SH-SY5Y (cell line): Measurements from ENCODE around the gene EWSR1.

Experiments
- GATA2 ChIP-seq: IDR thresholded peaks from 2 replicates; pipeline ENCODE4 v1.6.1; 2011; ENCODE audit warnings: mild to moderate bottlenecking, low read depth, low read length
- GATA3 ChIP-seq: IDR thresholded peaks from 2 replicates; pipeline ENCODE4 v1.6.1; 2011; ENCODE audit warnings: low read depth, mild to moderate bottlenecking, low read length, moderate library complexity

- no peak for TF ChIP-seq GATA2
- TF ChIP-seq GATA3 = no peak
Measured at GRCh38 chr22:29305836-29306174, 37.7 kb downstream of the EWSR1 start.
